GM12878 (cell line): ENCODE data around the gene NMT1. TPM values are rescaled to one million over a fixed set of nuclear protein-coding genes. Genes with fewer than 3 reads are reported as not detected.

Experiments used
- ATAC-seq: fragments of 200-7000 bp; cut with Tn5 transposase; 3 replicates; pipeline ENCODE4 v1.9.1; 2020; ENCODE audit warnings: mild to moderate bottlenecking, moderate library complexity
- BruUV-seq: library from RNA; stranded (reverse); fragments of 400-500 nt; replicated peaks from 2 replicates; lab custom pipeline; 2021; lab: Mats Ljungman, UMichigan
- CTCF ChIA-PET: fragments of 300-600 bp; sonication (Branson Sonifier 250); formaldehyde crosslinking; extraction: SDS; loops from one replicate; lab custom pipeline; 2021; ENCODE audit warnings: inconsistent platforms; lab: Yijun Ruan, JAX
- POLR2A ChIA-PET: fragments of 350-600 bp; formaldehyde crosslinking; extraction: SDS; loops from one replicate; lab custom pipeline; 2021; ENCODE audit warnings: inconsistent platforms; lab: Charles Lee
- RAD21 ChIA-PET: fragments of 300-600 bp; sonication (Branson Sonifier 250); formaldehyde crosslinking; loops from one replicate; lab custom pipeline; 2023; ENCODE audit warnings: antibody characterized with exemption; ENCODE audit not compliant: unreplicated experiment; lab: Charles Lee
- SMC1A ChIA-PET: fragments of 300-600 bp; sonication (Branson Sonifier 250); formaldehyde crosslinking; loops from one replicate; lab custom pipeline; 2023; ENCODE audit not compliant: unreplicated experiment, uncharacterized antibody; lab: Charles Lee
- DNase-seq: peaks from one replicate; pipeline ENCODE4 v3.0.0-alpha.2; 2011; ENCODE audit warnings: low read depth, low spot score
- FAIRE-seq: peaks from 3 replicates; lab custom pipeline; 2011; peaks lifted over from hg19 to GRCh38; lab: Jason Lieb, UNC
- H2AFZ ChIP-seq: 2 replicates; pipeline ENCODE4 v1.6.0; 2011; ENCODE audit warnings: low read depth, low read length, control low read depth; ENCODE audit not compliant: control insufficient read depth
- H3K27ac ChIP-seq: 2 replicates; pipeline ENCODE4 v1.5.1; 2011; ENCODE audit warnings: control low read depth; ENCODE audit not compliant: control insufficient read depth, insufficient read depth
- H3K27me3 ChIP-seq, 2 experiments: replicated peaks in 1 of 2; 2 replicates each; pipeline versions ENCODE4 v1.6.0 to v1.6.1; 2011; ENCODE audit warnings: low read length in 1 of 2; ENCODE audit not compliant: control insufficient read depth in 2 of 2, insufficient read depth in 2 of 2
- H3K36me3 ChIP-seq, 2 experiments: 2 replicates each; pipeline ENCODE4 v1.5.1; 2011; ENCODE audit warnings: low read length in 1 of 2; ENCODE audit not compliant: control insufficient read depth in 2 of 2, insufficient read depth in 2 of 2
- H3K4me1 ChIP-seq: 2 replicates; pipeline ENCODE4 v1.6.1; 2011; ENCODE audit warnings: mild to moderate bottlenecking, low read length, moderate library complexity, mixed read lengths; ENCODE audit not compliant: control insufficient read depth, insufficient read depth
- H3K4me2 ChIP-seq: 2 replicates; pipeline ENCODE4 v1.6.0; 2011; ENCODE audit warnings: control low read depth; ENCODE audit not compliant: control insufficient read depth, insufficient read depth
- H3K4me3 ChIP-seq: fragments of 200-600 bp; sonication (generic); 2 replicates; pipeline ENCODE4 v1.5.1; 2016
- H3K79me2 ChIP-seq: 2 replicates; pipeline ENCODE4 v1.6.0; 2011; ENCODE audit warnings: low read length; ENCODE audit not compliant: control insufficient read depth, insufficient read depth
- H3K9ac ChIP-seq: 2 replicates; pipeline ENCODE4 v1.8.0; 2011; ENCODE audit warnings: low read length, control low read depth, mixed read lengths; ENCODE audit not compliant: control insufficient read depth, insufficient read depth
- H3K9me3 ChIP-seq: replicated peaks from 3 replicates; pipeline ENCODE4 v1.5.1; 2011; ENCODE audit warnings: mild to moderate bottlenecking, low read length; ENCODE audit not compliant: control insufficient read depth, insufficient read depth
- H4K20me1 ChIP-seq: 2 replicates; pipeline ENCODE4 v1.6.0; 2011; ENCODE audit not compliant: control insufficient read depth, insufficient read depth
- BMI1 ChIP-seq: fragments of 450-650 bp; IDR thresholded peaks from 2 replicates; pipeline ENCODE4 v1.6.1; 2016; ENCODE audit warnings: mild to moderate bottlenecking, moderate library complexity, borderline replicate concordance
- CHD2 ChIP-seq: IDR thresholded peaks from 2 replicates; pipeline ENCODE4 v1.6.1; 2011; ENCODE audit warnings: low read depth, low read length, improper control_type of control experiment, borderline replicate concordance
- PAX8 ChIP-seq: fragments of 450-650 bp; IDR thresholded peaks from 2 replicates; pipeline ENCODE4 v1.6.1; 2017; ENCODE audit warnings: mild to moderate bottlenecking, moderate library complexity
- POLR2A ChIP-seq: IDR thresholded peaks from 2 replicates; pipeline ENCODE4 v1.6.1; 2011; ENCODE audit warnings: low read depth, mild to moderate bottlenecking, low read length
- SMC3 ChIP-seq: IDR thresholded peaks from 2 replicates; pipeline ENCODE4 v1.6.1; 2011; ENCODE audit warnings: low read length, improper control_type of control experiment, borderline replicate concordance
- TARDBP ChIP-seq: IDR thresholded peaks from 2 replicates; pipeline ENCODE4 v1.6.1; 2016; ENCODE audit warnings: borderline replicate concordance
- WGBS: methylation state at CpG from one replicate; pipeline ENCODE4 v1.1.6; 2016; ENCODE audit warnings: low lambda C conversion rate; ENCODE audit not compliant: insufficient replicate concordance, insufficient coverage; ENCODE audit errors: missing lambda C conversion rate; 5-methylcytosine and 5-hydroxymethylcytosine counted together
- in situ Hi-C: fragments of 300-500 bp; cut with MboI; formaldehyde crosslinking; loops from 9 replicates; pipeline ENCODE4 v1.14.3; 2018; ENCODE audit warnings: mixed read lengths
- intact Hi-C: fragments of 100-400 bp; cut with micrococcal nuclease; formaldehyde crosslinking; loops from one replicate; pipeline ENCODE4 v1.14.2; 2022; ENCODE audit not compliant: unreplicated experiment
- polyA plus RNA-seq, 11 experiments: library from polyadenylated mRNA; depleted of rRNA in 4 of 11; unstranded in 6 of 11; stranded (reverse) in 5 of 11; fragments of >200 nt; fragmentation: Nextera tagmentation in 4 of 11; fragmentation: Illumina TruSeq in 1 of 11; extraction: Ambion mirVana in 4 of 11; extraction: Trizol in 1 of 11; gene quantifications; 1 replicate in 1 of 11; 2 replicates in 10 of 11; pipeline versions ENCODE4 v1.2.1 to v1.2.3, GENCODE V29; 2011 to 2016; ENCODE audit warnings: inconsistent platforms in 2 of 11, missing spikeins in 2 of 11, low read depth in 1 of 11
- total RNA-seq, 4 experiments: library from RNA; depleted of rRNA in 3 of 4; stranded (reverse); fragments of >200 nt in 3 of 4; fragmentation: Illumina TruSeq in 1 of 4; extraction: Trizol in 1 of 4; gene quantifications; 2 replicates each; pipeline versions ENCODE4 v1.2.1 to v1.2.3, GENCODE V29; 2013 to 2021
- TF ChIP-seq, protein P1 (sequence below): IDR thresholded peaks from 2 replicates; pipeline ENCODE4 v1.6.1; 2011; ENCODE audit warnings: low read depth, mild to moderate bottlenecking, low read length, moderate library complexity, borderline replicate concordance; ENCODE audit errors: extremely low read depth
- TF ChIP-seq, protein P2 (sequence below): fragments of 450-650 bp; IDR thresholded peaks from 2 replicates; pipeline ENCODE4 v1.6.1; 2017; ENCODE audit warnings: mild to moderate bottlenecking
- TF ChIP-seq, protein P3 (sequence below): IDR thresholded peaks from 2 replicates; pipeline ENCODE4 v1.6.1; 2012; ENCODE audit warnings: low read length, inconsistent platforms
- TF ChIP-seq, protein P4 (sequence below): IDR thresholded peaks from 2 replicates; pipeline ENCODE4 v1.6.1; 2012; ENCODE audit warnings: low read depth, low read length, improper control_type of control experiment

The NMT1 gene
- total and polyA plus RNA-seq, 10 of the 15 experiments (the other 5 are each of a cell fraction or from before 2014, with no cell fraction given), result 96.7 to 395 (median 222) TPM

DNA sequence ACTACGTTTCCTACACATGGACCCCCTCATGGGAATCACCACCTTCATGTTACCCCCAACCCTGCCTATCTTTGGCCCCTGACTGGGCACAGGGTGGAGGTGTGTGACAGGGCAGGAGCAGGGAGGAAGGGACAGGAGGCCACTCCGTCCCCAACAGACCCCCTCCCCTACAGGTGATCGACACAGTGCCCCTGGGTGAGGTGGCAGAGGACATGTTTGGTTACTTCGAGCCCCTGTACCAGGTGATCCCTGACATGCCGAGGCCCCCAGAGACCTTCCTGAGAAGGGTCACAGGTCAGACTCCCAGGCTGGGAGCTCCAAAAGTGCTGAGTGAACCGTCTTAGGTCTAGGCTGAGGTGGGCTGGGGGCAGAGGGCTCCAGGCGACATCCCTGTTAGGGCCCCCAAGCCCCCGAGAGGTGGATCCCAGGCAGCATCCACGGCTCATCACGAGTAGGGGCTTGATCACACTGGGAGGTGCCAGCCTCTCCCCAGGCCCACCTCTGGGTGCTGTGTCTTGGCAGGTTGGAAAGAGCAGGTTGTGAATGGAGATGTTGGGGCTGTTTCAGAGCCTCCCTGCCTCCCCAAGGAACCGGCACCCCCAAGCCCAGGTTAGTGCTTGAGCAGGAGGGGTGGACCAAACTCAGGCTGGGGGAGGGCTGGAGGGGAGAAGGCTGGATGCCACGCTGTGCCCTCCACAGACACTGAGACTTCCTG lies 75.9 kb downstream of the NMT1 start:
- POLR2A ChIA-PET, result interaction anchor here (0.6 to 1.5 kb wide), 3 partner anchors 8 to 20 kb away, joined by 3 to 5 read pairs (median 3); no protein-coding TSS in a partner anchor
- RAD21 ChIA-PET, result interaction anchor here (1.5 to 3.2 kb wide), 3 partner anchors 13 to 89 kb away, joined by 8 to 121 read pairs (median 108); partner anchors contain the start of gene HEXIM1
- no peaks in the 10 kb centered on the region for H3K36me3 ChIP-seq
- WGBS, result 67% methylated on average over 12 of the region's 12 CpGs
- no peaks in the 10 kb centered on the region for H3K9me3 ChIP-seq
- H3K4me1 ChIP-seq, result peaks cover 8% of the 10 kb centered on the region
- H3K9ac ChIP-seq, result 0 out of 2 replicates have a peak overlapping the region, but pooled peaks have one; percentile 85
- H3K4me2 ChIP-seq, result peak overlapping the region; percentile 99
- H3K4me3 ChIP-seq, result 0 out of 2 replicates have a peak overlapping the region, but pooled peaks have one; percentile 27
- CTCF ChIA-PET, result interaction anchor here (2.1 to 8.1 kb wide), 5 partner anchors 12 to 98 kb away, joined by 8 to 291 read pairs (median 58); partner anchors contain the start of genes HEXIM1 and HEXIM2
- no peak for FAIRE-seq
- DNase-seq, result no peak
- SMC1A ChIA-PET, result interaction anchor here (2.1 to 3.4 kb wide), 3 partner anchors 13 to 82 kb away, joined by 13 to 81 read pairs (median 72); partner anchors contain the start of gene HEXIM1
- BruUV-seq, result no TSS peak
- intact Hi-C loops, result no loop called here
- no peak overlapping the region for H2AFZ ChIP-seq
- no peak for ATAC-seq
- in situ Hi-C loops, result loop anchor here (5.0 kb wide), 1 partner anchor 60 kb away; no protein-coding TSS in a partner anchor
- no peaks in the 10 kb centered on the region for H3K27me3 ChIP-seq
- TF ChIP-seq POLR2A (no peak), PAX8 (no peak), CHD2 (no peak), BMI1 (no peak), TARDBP (no peak), SMC3 (no peak)
- TF ChIP-seq, protein P1, sequence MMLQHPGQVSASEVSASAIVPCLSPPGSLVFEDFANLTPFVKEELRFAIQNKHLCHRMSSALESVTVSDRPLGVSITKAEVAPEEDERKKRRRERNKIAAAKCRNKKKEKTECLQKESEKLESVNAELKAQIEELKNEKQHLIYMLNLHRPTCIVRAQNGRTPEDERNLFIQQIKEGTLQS, result no peak
- TF ChIP-seq, protein P2, sequence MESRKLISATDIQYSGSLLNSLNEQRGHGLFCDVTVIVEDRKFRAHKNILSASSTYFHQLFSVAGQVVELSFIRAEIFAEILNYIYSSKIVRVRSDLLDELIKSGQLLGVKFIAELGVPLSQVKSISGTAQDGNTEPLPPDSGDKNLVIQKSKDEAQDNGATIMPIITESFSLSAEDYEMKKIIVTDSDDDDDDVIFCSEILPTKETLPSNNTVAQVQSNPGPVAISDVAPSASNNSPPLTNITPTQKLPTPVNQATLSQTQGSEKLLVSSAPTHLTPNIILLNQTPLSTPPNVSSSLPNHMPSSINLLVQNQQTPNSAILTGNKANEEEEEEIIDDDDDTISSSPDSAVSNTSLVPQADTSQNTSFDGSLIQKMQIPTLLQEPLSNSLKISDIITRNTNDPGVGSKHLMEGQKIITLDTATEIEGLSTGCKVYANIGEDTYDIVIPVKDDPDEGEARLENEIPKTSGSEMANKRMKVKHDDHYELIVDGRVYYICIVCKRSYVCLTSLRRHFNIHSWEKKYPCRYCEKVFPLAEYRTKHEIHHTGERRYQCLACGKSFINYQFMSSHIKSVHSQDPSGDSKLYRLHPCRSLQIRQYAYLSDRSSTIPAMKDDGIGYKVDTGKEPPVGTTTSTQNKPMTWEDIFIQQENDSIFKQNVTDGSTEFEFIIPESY, result no peak
- TF ChIP-seq, protein P3, sequence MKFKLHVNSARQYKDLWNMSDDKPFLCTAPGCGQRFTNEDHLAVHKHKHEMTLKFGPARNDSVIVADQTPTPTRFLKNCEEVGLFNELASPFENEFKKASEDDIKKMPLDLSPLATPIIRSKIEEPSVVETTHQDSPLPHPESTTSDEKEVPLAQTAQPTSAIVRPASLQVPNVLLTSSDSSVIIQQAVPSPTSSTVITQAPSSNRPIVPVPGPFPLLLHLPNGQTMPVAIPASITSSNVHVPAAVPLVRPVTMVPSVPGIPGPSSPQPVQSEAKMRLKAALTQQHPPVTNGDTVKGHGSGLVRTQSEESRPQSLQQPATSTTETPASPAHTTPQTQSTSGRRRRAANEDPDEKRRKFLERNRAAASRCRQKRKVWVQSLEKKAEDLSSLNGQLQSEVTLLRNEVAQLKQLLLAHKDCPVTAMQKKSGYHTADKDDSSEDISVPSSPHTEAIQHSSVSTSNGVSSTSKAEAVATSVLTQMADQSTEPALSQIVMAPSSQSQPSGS, result no peak
- TF ChIP-seq, protein P4, sequence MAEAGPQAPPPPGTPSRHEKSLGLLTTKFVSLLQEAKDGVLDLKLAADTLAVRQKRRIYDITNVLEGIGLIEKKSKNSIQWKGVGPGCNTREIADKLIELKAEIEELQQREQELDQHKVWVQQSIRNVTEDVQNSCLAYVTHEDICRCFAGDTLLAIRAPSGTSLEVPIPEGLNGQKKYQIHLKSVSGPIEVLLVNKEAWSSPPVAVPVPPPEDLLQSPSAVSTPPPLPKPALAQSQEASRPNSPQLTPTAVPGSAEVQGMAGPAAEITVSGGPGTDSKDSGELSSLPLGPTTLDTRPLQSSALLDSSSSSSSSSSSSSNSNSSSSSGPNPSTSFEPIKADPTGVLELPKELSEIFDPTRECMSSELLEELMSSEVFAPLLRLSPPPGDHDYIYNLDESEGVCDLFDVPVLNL, result no peak
- no peak overlapping the region for H3K27ac ChIP-seq
- H3K79me2 ChIP-seq, result peaks cover 4% of the 10 kb centered on the region
- H4K20me1 ChIP-seq, result no peaks in the 10 kb centered on the region
